HG03175 (cell line): ENCODE results near the gene FBLN2.

Experiments used
- ATAC-seq: cut with Tn5 transposase; IDR thresholded peaks from one replicate; pipeline ENCODE4 v1.9.1; 2021; ENCODE audit warnings: mild to moderate bottlenecking, moderate library complexity; ENCODE audit not compliant: unreplicated experiment

Gene FBLN2

GRCh38 chr3:13596426-13597205 is 47.7 kb downstream of the FBLN2 start:
- ATAC-seq = no peak

- no peak for ATAC-seq
These were observed 48.7 kb downstream of the FBLN2 start for GRCh38 chr3:13597661-13598060.

- no peak for ATAC-seq
These were observed 49.3 kb downstream of the FBLN2 start for GRCh38 chr3:13598201-13598600.

GRCh38 chr3:13598926-13599886 is 50.3 kb downstream of the FBLN2 start:
- no peak for ATAC-seq

- ATAC-seq = no peak
These were observed 51.0 kb downstream of the FBLN2 start for GRCh38 chr3:13599887-13600450.

- no peak for ATAC-seq
These were observed 52.2 kb downstream of the FBLN2 start for GRCh38 chr3:13600950-13601691.

- ATAC-seq = no peak
These were observed 52.8 kb downstream of the FBLN2 start for GRCh38 chr3:13601692-13602080.

- no peak for ATAC-seq
These were observed 56.6 kb downstream of the FBLN2 start for GRCh38 chr3:13605555-13605954.

- no peak for ATAC-seq
These were observed 59.1 kb downstream of the FBLN2 start for GRCh38 chr3:13607821-13608597.

GRCh38 chr3:13608969-13609725 is 60.2 kb downstream of the FBLN2 start:
- ATAC-seq = no peak

- no peak for ATAC-seq
These were observed 61.2 kb downstream of the FBLN2 start for GRCh38 chr3:13610006-13610570.

- no peak for ATAC-seq
These were observed 62.3 kb downstream of the FBLN2 start for GRCh38 chr3:13611221-13611620.

GRCh38 chr3:13612829-13613228 is 63.9 kb downstream of the FBLN2 start:
- no peak for ATAC-seq

GRCh38 chr3:13613343-13614190 is 64.6 kb downstream of the FBLN2 start:
- ATAC-seq = no peak

- ATAC-seq = no peak
These were observed 65.7 kb downstream of the FBLN2 start for GRCh38 chr3:13614607-13615006.

GRCh38 chr3:13615019-13615528 is 66.1 kb downstream of the FBLN2 start:
- ATAC-seq = no peak

GRCh38 chr3:13616359-13616758 is 67.4 kb downstream of the FBLN2 start:
- no peak for ATAC-seq
